Esophagus squamous epithelium (tissue), 5 donors: ENCODE measurements around the gene ATP2B2. TPM values are rescaled to one million over a fixed set of nuclear protein-coding genes. Genes with fewer than 3 reads are reported as not detected.

Experiments
- DNase-seq: peaks from one replicate; lab custom pipeline; 2025; lab: John Stamatoyannopoulos, UW
- H3K27ac ChIP-seq, 4 donors: fragments of 200-600 bp; sonication (generic); one replicate each; pipeline ENCODE4 v1.5.1; 2016 to 2019; ENCODE audit warnings: mild to moderate bottlenecking in 1 of 4
- H3K27me3 ChIP-seq, 4 donors: fragments of 200-600 bp; sonication (generic); 1 replicate in 3 of 4; 2 replicates in 1 of 4; pipeline versions ENCODE4 v1.5.1 to v1.6.0; 2017 to 2021; ENCODE audit warnings: antibody characterized with exemption in 1 of 4
- H3K36me3 ChIP-seq, 3 donors: fragments of 200-600 bp; sonication (generic); one replicate each; pipeline ENCODE4 v1.5.1; 2016 to 2019
- H3K4me1 ChIP-seq, 3 donors: fragments of 200-600 bp; sonication (generic); one replicate each; pipeline ENCODE4 v1.5.1; 2017 to 2019
- H3K4me3 ChIP-seq, 4 donors: fragments of 200-600 bp; sonication (generic); 1 replicate in 3 of 4; 2 replicates in 1 of 4; pipeline ENCODE4 v1.5.1; 2016 to 2019; ENCODE audit warnings: mild to moderate bottlenecking in 2 of 4, moderate library complexity in 1 of 4
- H3K9me3 ChIP-seq, 3 donors: fragments of 200-600 bp; sonication (generic); one replicate each; pipeline ENCODE4 v1.5.1; 2016 to 2019
- CTCF ChIP-seq, 6 experiments: fragments of 450-650 bp in 4 of 6; fragments of 200-600 bp in 2 of 6; sonication (generic) in 2 of 6; IDR thresholded peaks; one replicate each; pipeline ENCODE4 v1.5.1; 2016 to 2019; ENCODE audit warnings: antibody characterized with exemption in 6 of 6, mild to moderate bottlenecking in 4 of 6, moderate library complexity in 4 of 6
- POLR2A ChIP-seq, 4 donors: fragments of 450-650 bp; IDR thresholded peaks; one replicate each; pipeline ENCODE4 v1.6.1; 2017; ENCODE audit warnings: antibody characterized with exemption in 4 of 4, mild to moderate bottlenecking in 4 of 4, moderate library complexity in 3 of 4
- WGBS, 2 donors: methylation state at CpG; one replicate each; pipeline ENCODE4 v1.1.5; 2018; 5-methylcytosine and 5-hydroxymethylcytosine counted together
- intact Hi-C: fragments of 100-400 bp; cut with DNase I; formaldehyde crosslinking; loops from one replicate; pipeline ENCODE4 v1.15.0; 2022
- total RNA-seq, 4 donors: library from RNA; depleted of rRNA; stranded (reverse); fragments of >200 nt; gene quantifications; one replicate each; pipeline ENCODE4 v1.1.0, GENCODE V29; 2016
- donor health status: DM: yes; HTN: yes; CAD: no.

The ATP2B2 gene
- total RNA-seq, 4 donors from 2014 or later = 0.31 to 0.57 (median 0.42) TPM

- TF ChIP-seq CTCF (IDR thresholded peaks at IDR 0.05) (no peak), POLR2A (IDR thresholded peaks at IDR 0.05) (no peak)
- no peak overlapping the region for H3K4me3 ChIP-seq
- intact Hi-C loops = no loop called here
- no peaks in the 10 kb centered on the region for H3K9me3 ChIP-seq
- peaks cover 0 to 12% (median 0%) of the 10 kb centered on the region in 4 donors for H3K27me3 ChIP-seq
- H3K4me1 ChIP-seq = no peaks in the 10 kb centered on the region
- no peak for DNase-seq
- WGBS, 2 donors = 48 to 69% methylated on average over 5 of the region's 5 CpGs
- H3K27ac ChIP-seq = no peak overlapping the region
- no peaks in the 10 kb centered on the region for H3K36me3 ChIP-seq
Measured at GRCh38 chr3:10361375-10361774, 144.0 kb downstream of the ATP2B2 start.

GRCh38 chr3:10360478-10360877 is 144.9 kb downstream of the ATP2B2 start:
- DNase-seq = no peak
- Histone ChIP-seq H3K36me3 (no peaks in the 10 kb centered on the region), H3K27ac (no peak overlapping the region), H3K4me3 (no peak overlapping the region), H3K4me1 (no peaks in the 10 kb centered on the region), H3K9me3 (no peaks in the 10 kb centered on the region), H3K27me3 (peaks cover 0 to 12% (median 0%) of the 10 kb centered on the region in 4 donors)
- 93 to 95% methylated on average over 7 of the region's 7 CpGs for WGBS, 2 donors
- no peak for TF ChIP-seq POLR2A (IDR thresholded peaks at IDR 0.05)
- intact Hi-C loops = no loop called here

GRCh38 chr3:10359761-10360161 is 145.6 kb downstream of the ATP2B2 start:
- DNase-seq = no peak
- Histone ChIP-seq H3K4me3 (no peak overlapping the region), H3K27me3 (peaks cover 0 to 15% (median 0%) of the 10 kb centered on the region in 4 donors), H3K9me3 (no peaks in the 10 kb centered on the region), H3K36me3 (no peaks in the 10 kb centered on the region), H3K4me1 (no peaks in the 10 kb centered on the region), H3K27ac (no peak overlapping the region)
- intact Hi-C loops = no loop called here
- no peak for TF ChIP-seq POLR2A (IDR thresholded peaks at IDR 0.05)
- TF ChIP-seq CTCF (IDR thresholded peaks at IDR 0.05) = no peak
- 90 to 92% methylated on average over 11 to 13 of the region's 19 CpGs for WGBS, 2 donors

GRCh38 chr3:10358309-10358980 is 146.9 kb downstream of the ATP2B2 start:
- H3K4me3 ChIP-seq = no peak overlapping the region
- peaks cover 0 to 7% (median 0%) of the 10 kb centered on the region in 3 donors for H3K4me1 ChIP-seq
- H3K36me3 ChIP-seq = no peaks in the 10 kb centered on the region
- intact Hi-C loops = no loop called here
- no peak for DNase-seq
- peaks cover 0 to 19% (median 0%) of the 10 kb centered on the region in 4 donors for H3K27me3 ChIP-seq
- H3K27ac ChIP-seq = no peak overlapping the region
- TF ChIP-seq CTCF (IDR thresholded peaks at IDR 0.05) = no peak
- no peak for TF ChIP-seq POLR2A (IDR thresholded peaks at IDR 0.05)
- no peaks in the 10 kb centered on the region for H3K9me3 ChIP-seq
- 96 to 97% methylated on average over 5 to 11 of the region's 22 CpGs for WGBS, 2 donors

GRCh38 chr3:10357592-10358308 is 147.6 kb downstream of the ATP2B2 start:
- 48 to 75% methylated on average over 3 to 4 of the region's 7 CpGs for WGBS, 2 donors
- Histone ChIP-seq H3K27ac (no peak overlapping the region), H3K27me3 (peaks cover 0 to 25% (median 0%) of the 10 kb centered on the region in 4 donors), H3K4me3 (no peak overlapping the region), H3K9me3 (no peaks in the 10 kb centered on the region), H3K4me1 (peaks cover 0 to 7% (median 0%) of the 10 kb centered on the region in 3 donors), H3K36me3 (no peaks in the 10 kb centered on the region)
- intact Hi-C loops = no loop called here
- TF ChIP-seq CTCF (IDR thresholded peaks at IDR 0.05) = no peak
- no peak for TF ChIP-seq POLR2A (IDR thresholded peaks at IDR 0.05)
- DNase-seq = no peak
